Erythroblast (primary cell): ENCODE results near the gene NCK2.

Experiments used
- GATA1 ChIP-seq: IDR thresholded peaks from 2 replicates; pipeline ENCODE4 v1.6.1; 2011; ENCODE audit warnings: low read depth, mild to moderate bottlenecking, control low read depth, low read length, moderate library complexity
- POLR2A ChIP-seq: IDR thresholded peaks from 2 replicates; pipeline ENCODE4 v1.6.1; 2011; ENCODE audit warnings: mild to moderate bottlenecking, low read length

DNA sequence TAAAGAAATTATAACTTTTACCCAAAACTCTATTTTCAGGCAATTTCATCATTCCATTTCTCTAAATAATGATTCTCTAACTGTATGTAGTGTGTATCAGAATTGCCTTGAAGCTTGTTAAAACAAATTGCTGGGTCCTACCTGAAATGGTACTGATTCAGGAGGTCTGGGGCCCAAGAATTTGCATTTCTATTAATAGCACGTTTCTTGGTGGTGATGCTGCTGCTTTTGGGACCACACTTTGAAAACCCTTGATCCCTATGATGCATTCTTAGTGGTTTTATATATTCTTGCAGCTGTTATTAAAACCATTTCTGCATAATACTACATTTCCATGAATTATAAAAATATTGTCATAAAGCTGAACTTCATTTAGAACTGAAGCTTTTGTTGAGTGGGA, 140.7 kb downstream of the NCK2 start:
- no peak for TF ChIP-seq POLR2A
- no peak for TF ChIP-seq GATA1
